Left lobe of liver (tissue), 2 donors: ENCODE measurements around the gene HOXD11. TPM values are rescaled to one million over a fixed set of nuclear protein-coding genes. Genes with fewer than 3 reads are reported as not detected.

Experiments
- ATAC-seq: fragments of 200-7000 bp; cut with Tn5 transposase; one replicate; pipeline ENCODE4 v1.9.1; 2020; ENCODE audit warnings: mild to moderate bottlenecking, moderate library complexity
- DNase-seq: peaks from one replicate; pipeline ENCODE4 v3.0.0-alpha.2; 2020; ENCODE audit warnings: low spot score
- total RNA-seq: library from RNA; stranded (reverse); gene quantifications from one replicate; pipeline ENCODE4 v1.2.1, GENCODE V29; 2021
- donor health status: DM: no; HTN: no; CAD: no; lungs with moderate emphysema.
- donor health status: DM: no; HTN: yes; CAD: no.

HOXD11 gene
- total RNA-seq, 1 donor from 2014 or later, result not detected

DNA sequence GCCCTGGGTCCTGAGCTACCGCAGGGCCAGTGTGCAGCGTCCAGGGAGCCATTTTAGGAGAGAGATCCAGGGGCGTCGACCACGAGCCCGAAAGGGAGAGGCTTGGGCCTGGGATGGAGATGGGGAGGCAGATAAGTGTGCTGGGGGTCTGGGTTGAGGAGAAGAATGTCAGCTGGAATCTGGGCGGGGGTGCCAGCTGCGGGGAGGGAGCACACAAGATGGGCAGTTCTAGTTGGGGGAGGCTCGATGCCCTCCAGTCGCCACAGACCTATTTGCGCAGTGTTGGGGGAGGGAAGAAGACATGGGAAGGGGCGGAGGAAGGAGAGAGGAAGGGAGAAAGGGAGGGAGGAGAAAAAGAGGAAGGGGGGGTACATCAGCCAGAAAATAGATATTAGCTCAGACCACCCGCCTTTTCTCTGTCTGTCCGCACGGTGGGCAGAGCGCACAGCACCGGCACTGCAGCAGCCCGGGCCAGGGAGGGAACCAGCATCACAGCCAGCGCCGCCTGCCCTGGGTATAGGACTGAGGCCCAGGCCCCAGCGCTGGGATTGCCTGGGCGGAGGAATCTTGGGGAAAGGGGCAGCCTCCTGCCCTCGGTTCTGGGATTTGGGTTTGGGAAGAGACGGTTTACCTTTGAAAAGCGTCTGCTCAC lies 1.9 kb upstream of the HOXD11 start:
- DNase-seq, result no peak
- no peak for ATAC-seq

- DNase-seq, result no peak
- no peak for ATAC-seq
These were observed 1.1 kb upstream of the HOXD11 start for GRCh38 chr2:176105730-176106580.

DNA sequence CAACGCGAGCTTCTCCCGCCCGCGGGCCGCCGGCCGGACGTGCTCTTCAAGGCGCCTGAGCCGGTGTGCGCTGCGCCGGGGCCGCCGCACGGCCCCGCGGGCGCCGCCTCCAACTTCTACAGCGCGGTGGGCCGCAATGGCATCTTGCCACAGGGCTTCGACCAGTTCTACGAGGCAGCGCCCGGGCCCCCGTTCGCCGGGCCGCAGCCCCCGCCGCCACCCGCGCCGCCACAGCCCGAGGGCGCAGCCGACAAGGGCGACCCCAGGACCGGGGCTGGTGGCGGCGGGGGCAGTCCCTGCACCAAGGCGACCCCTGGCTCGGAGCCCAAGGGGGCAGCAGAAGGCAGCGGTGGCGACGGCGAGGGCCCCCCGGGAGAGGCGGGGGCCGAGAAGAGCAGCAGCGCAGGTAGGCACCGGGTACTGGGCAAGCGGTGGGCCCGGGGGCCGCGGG lies 676 bp downstream of the HOXD11 start:
- no peak for ATAC-seq
- DNase-seq, result no peak

- no peak for DNase-seq
- ATAC-seq, result no peak
These were observed 2.3 kb downstream of the HOXD11 start for GRCh38 chr2:176109192-176109901.

DNA sequence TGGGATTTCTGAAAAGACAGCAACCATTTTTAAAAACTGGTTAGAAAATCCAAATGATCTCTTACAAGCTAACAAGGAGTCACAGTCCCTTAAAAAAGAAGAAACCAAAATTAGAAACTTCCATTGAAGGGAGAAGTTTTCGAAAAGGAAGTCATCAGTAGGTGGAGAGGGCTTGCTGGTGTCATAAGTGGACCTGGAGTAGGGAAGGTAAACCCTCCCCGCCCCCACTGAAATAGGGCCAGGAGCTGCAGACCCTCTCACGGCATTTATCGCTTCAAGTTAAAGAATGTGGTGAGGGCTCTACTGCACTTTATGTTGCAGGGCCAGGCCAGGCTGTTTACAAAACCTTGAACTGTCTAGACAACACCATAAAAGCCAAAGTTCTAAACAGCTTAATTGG lies 2.9 kb downstream of the HOXD11 start:
- DNase-seq (no peak), ATAC-seq (no peak)

GRCh38 chr2:176110415-176111308 lies 3.6 kb downstream of the HOXD11 start:
- DNase-seq (no peak), ATAC-seq (no peak)

DNA sequence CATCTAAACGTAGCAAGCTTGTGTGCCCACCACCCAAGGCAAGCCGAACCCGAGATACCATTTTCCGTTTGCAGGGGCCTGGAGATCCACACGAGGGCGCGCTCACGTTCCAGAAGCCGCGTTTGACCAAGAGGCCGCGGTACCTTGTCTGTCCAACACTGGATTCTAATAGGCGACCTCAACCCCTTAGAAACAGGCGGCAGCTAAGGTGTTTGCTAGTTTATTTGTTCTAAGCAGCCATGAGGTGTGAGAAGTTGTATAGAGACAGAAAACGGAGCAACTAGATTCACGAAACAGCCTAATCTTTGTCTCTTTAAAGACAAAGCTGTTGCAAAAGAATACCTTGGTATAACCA lies 4.2 kb downstream of the HOXD11 start:
- DNase-seq, result no peak

GRCh38 chr2:176111846-176112374 lies 4.8 kb downstream of the HOXD11 start:
- no peak for ATAC-seq
- DNase-seq, result no peak

More for the DNA sequence above, 4.2 kb downstream of the HOXD11 start:
- ATAC-seq, result peak; percentile 60

DNA sequence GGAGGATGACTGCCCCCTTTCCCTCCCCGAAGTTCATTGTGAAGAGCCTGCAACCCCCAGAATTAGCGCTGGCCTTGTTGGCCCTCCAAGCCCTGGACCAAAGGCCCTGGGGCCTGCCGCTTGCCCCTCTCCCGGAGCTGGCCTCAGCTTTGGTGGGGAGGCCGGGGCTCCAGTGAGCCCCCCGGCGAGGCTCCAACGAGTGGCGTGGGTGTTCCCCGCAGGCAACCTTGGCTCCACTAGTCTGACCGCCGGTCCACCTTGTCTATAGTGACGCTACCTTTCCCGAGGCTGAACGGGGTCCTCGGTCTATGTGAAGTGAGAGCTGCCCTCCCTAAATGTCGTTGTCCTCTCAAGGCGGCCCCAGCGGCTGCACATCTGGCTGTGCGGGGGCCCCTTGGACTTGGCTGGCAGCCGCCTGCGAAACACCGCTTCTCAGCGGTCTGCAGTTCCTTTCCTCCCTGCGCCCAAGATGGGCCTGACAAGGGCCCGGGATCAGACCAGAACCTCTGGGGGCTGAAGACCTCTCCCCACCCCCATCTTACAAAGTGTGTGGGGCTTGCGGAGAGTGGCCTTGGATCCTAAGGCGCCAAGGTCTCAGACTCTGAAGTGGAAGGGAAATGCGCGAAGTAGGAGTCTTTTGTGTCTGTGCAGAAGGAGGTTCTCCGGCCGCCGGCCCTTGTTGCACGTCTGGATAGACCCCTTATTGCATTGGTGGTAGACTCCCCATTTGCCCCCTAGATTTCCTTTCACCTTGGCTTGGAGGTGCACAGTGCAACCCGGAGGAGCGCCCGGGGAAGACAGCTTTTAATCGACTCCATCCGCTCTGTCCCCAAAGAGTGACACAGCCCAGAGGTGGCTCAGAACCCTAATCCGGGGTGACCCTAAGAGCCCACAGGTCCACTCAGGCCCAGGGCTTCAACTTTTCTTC lies 5.6 kb downstream of the HOXD11 start:
- ATAC-seq (no peak), DNase-seq (no peak)

DNA sequence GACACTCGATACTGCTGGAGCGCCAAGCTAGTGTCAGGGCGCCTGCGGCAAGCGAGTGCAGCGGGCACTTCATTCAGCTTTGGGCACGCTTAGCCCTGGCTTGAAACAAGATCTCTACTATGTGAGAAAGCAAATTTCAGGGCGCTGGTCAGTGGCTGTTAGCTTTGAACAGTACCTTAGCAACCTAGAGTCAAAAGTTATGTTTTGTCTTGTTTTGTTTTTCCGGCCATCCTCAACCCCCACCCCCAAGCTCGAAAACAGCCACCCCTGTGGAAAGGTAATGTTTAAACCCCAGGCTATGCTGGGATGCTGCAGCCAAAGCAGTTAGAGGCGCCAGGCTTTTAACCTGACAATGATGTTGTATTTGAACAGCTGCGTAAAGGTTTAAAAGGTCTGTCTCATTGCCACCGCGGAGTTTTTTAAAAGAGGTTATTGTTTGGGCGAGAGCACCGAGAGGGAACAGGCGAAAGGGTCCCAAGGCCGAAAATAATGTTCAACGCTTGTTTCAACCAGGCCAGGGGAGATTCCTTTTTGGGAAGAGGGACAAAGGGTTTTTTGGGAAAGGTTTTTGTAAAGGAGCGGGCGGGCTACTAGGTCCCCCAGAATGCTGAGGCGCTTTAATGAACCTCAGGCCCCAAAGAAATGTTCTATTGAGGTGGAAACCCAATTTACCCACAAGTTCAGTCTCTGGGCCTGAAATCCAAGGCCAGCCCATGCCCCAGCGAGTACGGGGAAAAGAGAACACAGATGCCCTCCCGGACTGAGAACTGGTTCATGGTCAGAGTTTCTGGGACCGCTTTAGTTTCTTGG lies 7.2 kb downstream of the HOXD11 start:
- DNase-seq, result no peak
- no peak for ATAC-seq

- ATAC-seq, result no peak
- no peak for DNase-seq
These were observed 8.0 kb downstream of the HOXD11 start for GRCh38 chr2:176114930-176115625.

GRCh38 chr2:176115883-176116813 lies 9.1 kb downstream of the HOXD11 start, which contains the start of gene HOXD10:
HOXD10 (plus strand) TSS chr2:176116778; CDS start chr2:176116834, 56 bp downstream.
- ATAC-seq (peak; percentile 24), DNase-seq (no peak)

- DNase-seq (no peak), ATAC-seq (no peak)
These were observed 10.2 kb downstream of the HOXD11 start for GRCh38 chr2:176117162-176117822.

DNA sequence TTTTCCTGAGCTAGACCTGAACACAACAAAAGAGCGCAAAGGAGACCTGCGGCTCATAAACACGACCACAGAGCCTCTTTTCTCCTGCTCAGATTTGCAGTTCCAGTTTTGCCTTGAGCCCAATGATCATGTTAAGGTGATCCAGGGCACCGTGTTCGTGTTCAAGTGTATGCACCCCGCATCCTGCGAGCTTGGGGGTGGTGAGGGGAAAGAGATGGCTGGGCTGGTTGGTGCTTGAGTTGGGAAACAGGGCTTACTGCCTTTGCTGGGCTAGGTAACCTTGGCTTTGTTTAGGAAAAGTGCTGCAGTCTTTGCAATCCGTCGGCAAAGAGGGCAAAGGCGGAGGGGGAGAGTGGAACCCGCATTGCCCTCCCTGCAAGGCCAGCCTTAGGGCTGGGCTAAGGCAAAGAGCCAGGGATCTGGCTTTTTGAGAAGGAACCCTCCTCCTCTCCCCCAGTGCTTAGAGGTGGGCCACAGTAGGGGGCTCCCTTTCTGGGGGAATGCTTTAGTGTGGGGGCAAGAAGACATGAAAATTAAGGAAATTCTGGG lies 10.8 kb downstream of the HOXD11 start:
- DNase-seq, result no peak
- ATAC-seq, result no peak

GRCh38 chr2:176118601-176119339 lies 11.7 kb downstream of the HOXD11 start:
- ATAC-seq (no peak), DNase-seq (no peak)
